ENCODE results near the gene TMEM63B. TPM values are rescaled to one million over a fixed set of nuclear protein-coding genes. Genes with fewer than 3 reads are reported as not detected.

TMEM63B gene
- total RNA-seq, 4 donors from 2014 or later: 73.4 to 91.2 (median 87.7) TPM

DNA sequence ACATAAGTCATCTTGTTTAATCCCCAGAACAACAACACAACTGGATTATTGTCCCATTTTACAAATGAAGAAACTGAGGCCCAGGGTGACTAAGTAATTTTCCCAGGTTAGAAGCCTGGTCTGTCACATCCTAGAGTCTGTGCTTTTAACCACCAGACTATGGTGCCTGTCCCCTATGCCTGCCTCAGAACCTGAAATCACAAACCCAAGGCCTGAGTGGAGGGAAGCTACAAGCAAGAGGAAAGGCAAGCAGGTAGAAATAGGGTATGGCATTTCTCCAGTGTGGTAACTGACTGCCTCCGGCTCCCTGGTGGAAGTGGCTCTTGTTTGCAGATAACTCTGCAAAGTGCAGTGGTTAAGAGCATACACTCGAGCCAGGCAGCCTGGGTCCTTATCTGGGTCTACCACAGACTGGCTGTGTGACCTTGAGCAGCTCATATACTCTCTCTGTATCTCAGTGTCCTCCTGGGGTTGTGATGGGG is 2.5 kb downstream of the TMEM63B start:
- intact Hi-C loops (cut with DNase I; ENCODE audit: low total_unique reads): no loop called here
- 62 to 74% methylated on average over 2 of the region's 2 CpGs for WGBS, 2 donors
- DNase-seq (ENCODE audit: low spot score in 2 of 2): no peak
- H3K4me3 ChIP-seq (ENCODE audit: low read depth, poor library complexity, severe bottlenecking): no peak overlapping the region
- TF ChIP-seq, protein P1, sequence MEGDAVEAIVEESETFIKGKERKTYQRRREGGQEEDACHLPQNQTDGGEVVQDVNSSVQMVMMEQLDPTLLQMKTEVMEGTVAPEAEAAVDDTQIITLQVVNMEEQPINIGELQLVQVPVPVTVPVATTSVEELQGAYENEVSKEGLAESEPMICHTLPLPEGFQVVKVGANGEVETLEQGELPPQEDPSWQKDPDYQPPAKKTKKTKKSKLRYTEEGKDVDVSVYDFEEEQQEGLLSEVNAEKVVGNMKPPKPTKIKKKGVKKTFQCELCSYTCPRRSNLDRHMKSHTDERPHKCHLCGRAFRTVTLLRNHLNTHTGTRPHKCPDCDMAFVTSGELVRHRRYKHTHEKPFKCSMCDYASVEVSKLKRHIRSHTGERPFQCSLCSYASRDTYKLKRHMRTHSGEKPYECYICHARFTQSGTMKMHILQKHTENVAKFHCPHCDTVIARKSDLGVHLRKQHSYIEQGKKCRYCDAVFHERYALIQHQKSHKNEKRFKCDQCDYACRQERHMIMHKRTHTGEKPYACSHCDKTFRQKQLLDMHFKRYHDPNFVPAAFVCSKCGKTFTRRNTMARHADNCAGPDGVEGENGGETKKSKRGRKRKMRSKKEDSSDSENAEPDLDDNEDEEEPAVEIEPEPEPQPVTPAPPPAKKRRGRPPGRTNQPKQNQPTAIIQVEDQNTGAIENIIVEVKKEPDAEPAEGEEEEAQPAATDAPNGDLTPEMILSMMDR (IDR thresholded peaks at IDR 0.05): no peak
- no peak for TF ChIP-seq POLR2A (IDR thresholded peaks at IDR 0.05)

DNA sequence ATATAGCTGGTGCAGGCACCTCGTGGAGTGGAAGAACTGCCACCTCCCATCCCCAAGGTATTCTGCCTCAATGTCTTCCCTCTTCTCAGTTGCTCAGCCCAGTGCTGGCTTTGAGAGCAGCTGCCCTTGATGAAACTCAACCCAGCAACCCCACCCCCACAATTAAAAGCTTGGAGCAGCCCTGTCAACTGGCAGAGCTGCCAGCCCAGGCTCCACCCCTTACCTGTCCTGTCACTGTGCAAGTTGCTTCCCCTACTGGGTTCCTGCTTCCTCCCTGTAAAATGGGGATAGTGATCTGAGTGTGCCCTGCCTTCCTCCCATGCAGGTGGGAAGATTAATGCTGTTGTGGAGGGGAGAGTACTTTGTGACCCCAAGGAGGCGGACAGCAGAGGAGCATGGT is 4.5 kb downstream of the TMEM63B start:
- DNase-seq (ENCODE audit: low spot score in 2 of 2): no peak
- TF ChIP-seq, protein P1 (IDR thresholded peaks at IDR 0.05): no peak
- no peak for TF ChIP-seq POLR2A (IDR thresholded peaks at IDR 0.05)
- 64 to 74% methylated on average over 2 of the region's 2 CpGs for WGBS, 2 donors
- intact Hi-C loops (cut with DNase I; ENCODE audit: low total_unique reads): no loop called here
- no peak overlapping the region for H3K4me3 ChIP-seq (ENCODE audit: low read depth, poor library complexity, severe bottlenecking)

DNA sequence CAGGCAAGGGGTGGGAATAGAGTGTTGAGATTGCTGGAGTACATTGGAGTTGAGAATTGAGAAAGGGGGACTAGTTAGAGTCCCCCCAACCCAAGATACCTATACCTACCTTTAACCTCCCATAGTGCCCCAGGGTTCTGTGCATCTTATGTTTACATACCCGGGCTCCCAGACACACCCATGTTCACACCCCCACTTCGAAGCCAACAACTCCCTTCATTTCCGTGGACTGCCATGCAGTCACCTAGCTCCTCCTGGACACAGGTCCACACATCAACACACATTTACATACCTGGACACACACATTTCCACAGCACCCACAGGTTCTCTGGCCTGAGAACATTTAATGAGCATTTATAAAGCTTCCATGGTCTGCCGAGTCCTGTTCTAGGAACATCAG is 5.1 kb downstream of the TMEM63B start:
- intact Hi-C loops (cut with DNase I; ENCODE audit: low total_unique reads): no loop called here
- 57 to 66% methylated on average over 4 of the region's 4 CpGs for WGBS, 2 donors
- no peak for TF ChIP-seq POLR2A (IDR thresholded peaks at IDR 0.05)
- TF ChIP-seq, protein P1 (IDR thresholded peaks at IDR 0.05): no peak
- H3K4me3 ChIP-seq (ENCODE audit: low read depth, poor library complexity, severe bottlenecking): no peak overlapping the region
- DNase-seq (ENCODE audit: low spot score in 2 of 2): no peak

DNA sequence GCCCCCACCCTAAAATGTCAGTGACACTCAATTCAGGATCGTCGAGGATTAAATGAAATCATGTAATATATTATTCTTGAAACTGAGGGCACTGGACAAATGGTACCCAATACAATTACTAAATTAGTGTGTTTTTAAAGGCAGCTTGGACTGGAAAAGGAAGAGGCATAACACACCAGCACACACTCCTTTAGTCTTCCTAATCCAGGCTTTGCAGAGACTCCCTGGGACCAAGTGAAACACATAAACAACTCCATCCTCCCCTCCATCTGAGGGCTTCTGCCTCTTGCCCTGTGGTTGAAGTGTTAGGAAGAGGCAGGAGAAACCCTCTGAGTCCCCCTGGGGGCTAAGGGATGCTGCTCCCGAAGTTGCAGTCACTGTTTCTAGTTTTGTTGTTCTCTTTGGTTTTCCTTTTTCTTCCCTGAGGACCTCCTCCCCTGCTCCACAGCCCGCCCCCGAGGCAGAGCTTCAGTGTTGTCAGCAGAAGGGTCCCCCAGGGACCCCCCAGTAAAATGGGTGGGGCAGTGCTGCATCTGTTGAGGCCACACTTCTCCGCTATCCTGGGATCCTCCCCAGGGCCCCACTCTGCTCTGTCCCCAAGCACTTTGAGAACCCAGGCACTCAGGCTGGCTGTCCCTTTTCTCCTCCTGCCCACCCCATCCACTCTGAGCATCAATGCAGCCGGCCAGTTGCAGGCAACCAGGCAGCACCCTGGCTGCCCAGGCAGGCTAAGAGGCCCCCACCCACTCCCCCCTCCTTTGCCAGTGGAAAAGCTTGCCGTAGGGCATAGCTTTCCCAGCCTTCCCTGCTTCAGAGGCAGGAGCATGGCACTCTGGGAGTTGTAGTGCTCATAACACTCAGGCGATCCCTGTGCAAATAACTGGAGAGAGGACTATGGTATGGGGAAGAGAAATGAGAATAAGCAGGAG is 5.9 kb downstream of the TMEM63B start:
- H3K4me3 ChIP-seq (ENCODE audit: low read depth, poor library complexity, severe bottlenecking): no peak overlapping the region
- TF ChIP-seq POLR2A (IDR thresholded peaks at IDR 0.05): no peak
- TF ChIP-seq, protein P1 (IDR thresholded peaks at IDR 0.05): no peak
- WGBS, 2 donors: 30 to 36% methylated on average over 9 of the region's 9 CpGs
- intact Hi-C loops (cut with DNase I; ENCODE audit: low total_unique reads): no loop called here
- peak in 1 of 2 donors; percentile 88 for DNase-seq (ENCODE audit: low spot score in 2 of 2)

DNA sequence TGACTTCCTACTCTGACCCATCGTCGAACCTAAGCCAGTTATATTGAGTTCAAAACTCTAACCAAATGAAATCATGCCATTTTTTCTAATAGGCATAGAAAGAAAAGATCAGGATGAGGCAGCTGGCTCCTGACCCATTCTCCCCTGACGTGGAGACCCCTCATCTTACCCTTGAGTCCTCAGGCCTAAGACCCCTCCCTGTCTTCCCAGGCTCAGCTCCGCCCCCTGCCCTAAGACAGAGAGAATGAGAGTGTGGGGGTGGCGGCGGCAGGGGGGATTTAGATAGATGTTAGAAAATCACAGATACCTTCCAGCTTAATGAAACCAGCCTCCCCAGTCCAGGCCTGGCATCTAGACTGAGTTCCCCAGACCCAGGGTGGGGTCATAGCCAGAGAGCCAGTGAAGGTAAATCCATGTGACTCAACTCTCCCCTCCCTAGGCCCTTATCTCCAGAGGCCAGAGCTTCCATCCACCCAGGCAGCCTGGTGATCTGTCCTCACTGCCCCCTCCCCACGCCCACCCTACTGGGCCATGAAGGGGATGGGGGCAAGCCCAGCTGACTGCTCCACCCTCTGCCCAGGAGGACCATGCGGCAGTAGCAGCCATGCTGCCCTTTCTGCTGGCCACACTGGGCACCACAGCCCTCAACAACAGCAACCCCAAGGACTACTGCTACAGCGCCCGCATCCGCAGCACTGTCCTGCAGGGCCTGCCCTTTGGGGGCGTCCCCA is 6.8 kb downstream of the TMEM63B start:
- no peak overlapping the region for H3K4me3 ChIP-seq (ENCODE audit: low read depth, poor library complexity, severe bottlenecking)
- 88 to 89% methylated on average over 11 to 12 of the region's 12 CpGs for WGBS, 2 donors
- DNase-seq (ENCODE audit: low spot score in 2 of 2): no peak
- no peak for TF ChIP-seq POLR2A (IDR thresholded peaks at IDR 0.05)
- TF ChIP-seq, protein P1 (IDR thresholded peaks at IDR 0.05): no peak
- intact Hi-C loops (cut with DNase I; ENCODE audit: low total_unique reads): no loop called here

Measured in lower leg skin (tissue), 4 donors.